Activated naive CD8-positive, alpha-beta T cell (primary cell): ENCODE data around the gene SLFN12L.
"Not testable (repeated sequence)": the region's sequence is repeated elsewhere in the genome, so short reads cannot be mapped to it uniquely, and the experiment has no call there.

Experiments used
- H3K27ac Mint-ChIP-seq: one replicate; pipeline ENCODE4 v1.8.0; 2021; ENCODE audit warnings: mixed read lengths
- H3K27me3 Mint-ChIP-seq: one replicate; pipeline ENCODE4 v1.8.0; 2021; ENCODE audit warnings: mixed read lengths
- H3K36me3 Mint-ChIP-seq: one replicate; pipeline ENCODE4 v1.8.0; 2021; ENCODE audit warnings: mixed read lengths
- H3K4me1 Mint-ChIP-seq: one replicate; pipeline ENCODE4 v1.8.0; 2021; ENCODE audit warnings: low read depth, mixed read lengths
- H3K4me3 Mint-ChIP-seq: one replicate; pipeline ENCODE4 v1.8.0; 2021; ENCODE audit warnings: mild to moderate bottlenecking, mixed read lengths
- H3K9me3 Mint-ChIP-seq: one replicate; pipeline ENCODE4 v1.8.0; 2021; ENCODE audit warnings: low read depth, mixed read lengths

SLFN12L gene

GRCh38 chr17:35554668-35555067, 17.2 kb upstream of the SLFN12L start:
- no peaks in the 10 kb centered on the region for H3K36me3 Mint-ChIP-seq
- no peak overlapping the region for H3K4me3 Mint-ChIP-seq
- no peaks in the 10 kb centered on the region for H3K27me3 Mint-ChIP-seq
- H3K27ac Mint-ChIP-seq = no peak overlapping the region
- H3K4me1 Mint-ChIP-seq = no peaks in the 10 kb centered on the region
- H3K9me3 Mint-ChIP-seq = no peaks in the 10 kb centered on the region

GRCh38 chr17:35553310-35553709, 15.8 kb upstream of the SLFN12L start:
- H3K27ac Mint-ChIP-seq = no peak overlapping the region
- no peaks in the 10 kb centered on the region for H3K27me3 Mint-ChIP-seq
- no peak overlapping the region for H3K4me3 Mint-ChIP-seq
- H3K4me1 Mint-ChIP-seq = no peaks in the 10 kb centered on the region
- H3K9me3 Mint-ChIP-seq = no peaks in the 10 kb centered on the region
- H3K36me3 Mint-ChIP-seq = peaks cover 3% of the 10 kb centered on the region

DNA sequence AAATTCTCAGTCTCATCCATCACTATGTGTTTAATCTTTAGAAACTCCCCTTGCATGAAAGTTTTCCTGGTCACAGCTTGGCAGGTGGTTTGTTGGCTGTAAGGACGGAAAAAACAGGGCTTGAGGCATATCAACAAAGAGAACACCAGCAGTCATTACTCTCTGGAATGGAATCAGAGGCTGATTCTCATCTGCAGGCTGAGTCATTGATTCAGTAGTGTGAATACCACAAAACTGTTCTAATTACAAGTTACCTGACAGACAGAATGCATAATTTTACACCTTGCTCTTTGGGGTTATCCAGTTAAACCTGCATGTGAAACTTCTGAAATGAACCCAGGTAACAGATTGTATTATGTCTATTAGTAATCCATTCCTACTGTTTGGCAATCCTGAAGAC, 11.5 kb upstream of the SLFN12L start:
- H3K4me3 Mint-ChIP-seq = no peak overlapping the region
- no peak overlapping the region for H3K27ac Mint-ChIP-seq
- no peaks in the 10 kb centered on the region for H3K9me3 Mint-ChIP-seq
- H3K4me1 Mint-ChIP-seq = peaks cover 7% of the 10 kb centered on the region
- H3K27me3 Mint-ChIP-seq = no peaks in the 10 kb centered on the region
- H3K36me3 Mint-ChIP-seq = peaks cover 3% of the 10 kb centered on the region

DNA sequence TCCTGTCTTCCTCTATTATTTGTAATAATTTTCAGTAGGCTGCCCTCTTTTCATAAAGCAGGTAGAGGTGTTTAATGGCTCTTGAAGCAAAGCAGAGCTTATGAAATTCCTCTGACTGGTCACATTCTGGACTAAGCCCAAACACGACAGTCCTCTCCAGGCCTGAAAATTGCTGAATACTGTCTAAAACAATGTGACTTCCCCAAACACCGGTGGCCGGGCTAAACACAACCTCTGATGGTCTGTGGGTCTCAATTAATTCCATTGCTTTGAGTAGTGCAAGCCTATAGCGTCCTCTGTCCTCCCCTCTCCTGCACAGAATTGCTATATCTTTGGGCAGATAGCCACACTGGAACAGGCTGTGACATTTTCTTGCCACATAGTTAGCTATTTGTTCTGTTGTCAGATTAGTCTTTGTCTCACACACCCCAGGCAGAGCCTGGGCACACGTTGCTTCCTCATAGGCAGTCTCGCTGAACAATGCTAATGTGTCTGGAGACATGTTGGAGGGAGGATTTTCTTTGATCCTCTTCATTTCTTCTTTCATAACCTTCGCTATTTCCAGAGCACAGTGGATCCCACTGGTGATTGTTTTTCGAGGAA, 10.8 kb upstream of the SLFN12L start:
- H3K9me3 Mint-ChIP-seq = no peaks in the 10 kb centered on the region
- H3K4me3 Mint-ChIP-seq = no peak overlapping the region
- H3K27ac Mint-ChIP-seq = no peak overlapping the region
- H3K27me3 Mint-ChIP-seq = no peaks in the 10 kb centered on the region
- H3K36me3 Mint-ChIP-seq = peaks cover 3% of the 10 kb centered on the region
- H3K4me1 Mint-ChIP-seq = peaks cover 14% of the 10 kb centered on the region

GRCh38 chr17:35546487-35546886, 9.0 kb upstream of the SLFN12L start:
- Mint-ChIP-seq H3K27me3 (no peaks in the 10 kb centered on the region), H3K4me1 (peaks cover 22% of the 10 kb centered on the region), H3K27ac (no peak overlapping the region), H3K4me3 (no peak overlapping the region), H3K36me3 (peaks cover 3% of the 10 kb centered on the region), H3K9me3 (no peaks in the 10 kb centered on the region)

GRCh38 chr17:35545150-35545549, 7.7 kb upstream of the SLFN12L start:
- H3K9me3 Mint-ChIP-seq = no peaks in the 10 kb centered on the region
- H3K27me3 Mint-ChIP-seq = no peaks in the 10 kb centered on the region
- H3K36me3 Mint-ChIP-seq = peaks cover 3% of the 10 kb centered on the region
- H3K4me1 Mint-ChIP-seq = peaks cover 33% of the 10 kb centered on the region
- H3K4me3 Mint-ChIP-seq = no peak overlapping the region
- no peak overlapping the region for H3K27ac Mint-ChIP-seq

DNA sequence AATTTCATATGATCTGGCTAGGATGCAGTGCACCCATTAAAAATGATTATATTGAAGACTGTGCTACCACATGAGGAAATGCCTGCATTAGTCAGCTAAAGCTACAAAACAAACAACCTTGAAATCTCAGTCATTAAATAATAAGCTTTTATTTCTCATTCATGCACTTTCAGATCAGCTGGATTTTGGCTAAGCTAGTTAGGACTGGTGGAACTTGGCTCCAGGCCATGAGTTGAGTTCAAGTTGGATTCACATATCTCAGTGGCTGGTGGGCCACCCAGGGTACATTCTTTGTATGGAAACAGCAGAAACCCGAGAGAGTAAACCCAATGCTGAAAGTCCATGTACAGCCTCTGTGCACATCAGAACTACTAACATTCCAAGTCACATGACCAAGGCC, 6.4 kb upstream of the SLFN12L start:
- Mint-ChIP-seq H3K27me3 (no peaks in the 10 kb centered on the region), H3K9me3 (no peaks in the 10 kb centered on the region), H3K4me1 (peaks cover 46% of the 10 kb centered on the region), H3K4me3 (no peak overlapping the region), H3K36me3 (peaks cover 3% of the 10 kb centered on the region), H3K27ac (no peak overlapping the region)

GRCh38 chr17:35542990-35543389, 5.5 kb upstream of the SLFN12L start:
- H3K4me3 Mint-ChIP-seq = no peak overlapping the region
- no peaks in the 10 kb centered on the region for H3K36me3 Mint-ChIP-seq
- H3K4me1 Mint-ChIP-seq = peaks cover 55% of the 10 kb centered on the region
- H3K9me3 Mint-ChIP-seq = no peaks in the 10 kb centered on the region
- H3K27ac Mint-ChIP-seq = peak overlapping the region; percentile 54
- H3K27me3 Mint-ChIP-seq = no peaks in the 10 kb centered on the region

DNA sequence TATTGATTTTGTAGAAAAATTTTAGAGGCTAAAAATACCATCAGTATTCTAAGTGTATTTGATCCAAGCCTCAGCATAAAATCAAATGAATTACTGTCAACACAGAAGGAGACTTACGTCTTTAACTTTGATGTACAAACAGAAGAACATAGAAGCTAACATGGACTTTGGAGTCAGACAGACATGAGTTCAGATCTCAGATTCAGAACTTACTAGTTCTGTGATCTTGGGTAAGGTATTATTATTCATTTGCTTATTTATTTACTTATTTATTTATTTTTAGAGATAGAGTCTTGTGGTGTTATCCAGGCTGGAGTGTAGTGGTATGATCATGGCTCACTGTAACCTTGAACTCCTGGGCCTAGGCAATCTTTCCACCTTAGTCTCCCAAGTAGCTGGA, 4.0 kb upstream of the SLFN12L start:
- Mint-ChIP-seq H3K36me3 (no peaks in the 10 kb centered on the region), H3K4me3 (peak overlapping the region; percentile 95), H3K4me1 (peaks cover 67% of the 10 kb centered on the region), H3K9me3 (no peaks in the 10 kb centered on the region), H3K27me3 (no peaks in the 10 kb centered on the region), H3K27ac (peak overlapping the region; percentile 100)

DNA sequence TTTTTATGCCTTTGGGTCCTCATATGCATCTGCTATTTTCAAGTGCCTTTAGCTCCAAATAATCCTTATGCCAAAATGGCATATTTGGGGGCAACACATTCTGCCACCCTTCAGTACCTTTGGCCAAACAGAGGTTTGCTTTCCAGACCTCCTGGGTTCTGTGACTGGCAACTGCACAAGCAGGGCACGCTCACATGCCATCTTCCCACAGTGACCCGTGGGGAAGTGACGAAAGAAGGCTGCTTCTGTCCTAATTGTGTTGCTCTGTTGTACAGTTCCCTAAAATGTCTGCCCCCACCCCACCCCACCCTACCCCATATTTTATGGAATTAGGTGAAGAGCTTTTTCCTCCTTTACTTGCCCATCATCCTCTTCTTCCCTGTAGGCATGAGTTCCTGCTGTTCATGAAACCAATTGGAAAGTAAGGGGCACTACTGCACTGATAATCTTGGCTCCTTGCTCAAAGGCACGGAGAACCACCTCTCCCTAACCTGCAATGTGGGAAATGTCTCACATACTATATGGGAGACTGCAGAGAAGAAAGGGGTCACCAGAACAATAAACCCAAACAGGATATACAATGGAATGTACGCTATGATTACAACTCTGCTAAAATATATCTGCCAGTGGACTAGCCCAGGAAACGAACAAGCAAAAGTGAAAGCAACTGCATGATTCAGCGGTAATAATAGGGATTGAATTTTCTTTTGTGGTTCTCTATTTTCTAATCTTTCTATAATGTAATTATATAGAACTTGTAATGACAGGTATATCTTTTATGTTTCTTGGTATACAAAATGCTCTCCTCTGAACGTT, 3.3 kb upstream of the SLFN12L start:
- H3K4me3 Mint-ChIP-seq = peak overlapping the region; percentile 95
- peak overlapping the region; percentile 100 for H3K27ac Mint-ChIP-seq
- peaks cover 72% of the 10 kb centered on the region for H3K4me1 Mint-ChIP-seq
- no peaks in the 10 kb centered on the region for H3K36me3 Mint-ChIP-seq
- no peaks in the 10 kb centered on the region for H3K9me3 Mint-ChIP-seq
- H3K27me3 Mint-ChIP-seq = no peaks in the 10 kb centered on the region

- Mint-ChIP-seq H3K27ac (peak overlapping the region; percentile 100), H3K36me3 (no peaks in the 10 kb centered on the region), H3K9me3 (no peaks in the 10 kb centered on the region), H3K27me3 (no peaks in the 10 kb centered on the region), H3K4me1 (peaks cover 72% of the 10 kb centered on the region), H3K4me3 (peak overlapping the region; percentile 95)
Measured at GRCh38 chr17:35539659-35540026, 2.2 kb upstream of the SLFN12L start.

DNA sequence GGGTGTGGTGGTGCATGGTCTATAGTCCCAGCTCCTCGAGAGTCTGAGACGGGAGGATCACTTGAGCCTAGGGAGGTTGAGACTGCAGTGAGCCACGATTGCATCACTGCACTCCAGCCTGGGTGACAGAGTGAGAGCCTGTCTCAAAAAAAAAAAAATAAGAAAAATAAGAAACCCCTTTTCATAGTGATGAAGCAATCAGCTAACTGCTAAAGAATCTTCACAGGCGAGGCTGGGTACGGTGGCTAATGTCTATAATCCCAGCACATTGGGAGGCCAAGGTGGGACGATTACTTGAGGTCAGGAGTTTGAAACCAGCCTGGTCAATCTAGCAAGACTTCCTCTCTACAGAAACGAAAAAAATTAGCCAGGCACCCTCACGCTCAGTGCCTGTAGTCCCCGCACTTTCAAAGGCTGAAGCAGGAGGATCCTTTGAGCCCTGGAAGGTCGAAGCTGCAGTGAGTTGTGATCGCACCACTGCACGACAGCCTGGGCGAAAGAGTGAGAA, 760 bp downstream of the SLFN12L start:
- Mint-ChIP-seq H3K4me3 (peak overlapping the region; percentile 87), H3K27me3 (no peaks in the 10 kb centered on the region), H3K36me3 (peaks cover 4% of the 10 kb centered on the region), H3K4me1 (peaks cover 78% of the 10 kb centered on the region), H3K27ac (peak overlapping the region; percentile 100), H3K9me3 (no peaks in the 10 kb centered on the region)

GRCh38 chr17:35535406-35535805, 2.1 kb downstream of the SLFN12L start:
- H3K9me3 Mint-ChIP-seq, H3K36me3 Mint-ChIP-seq, H3K27me3 Mint-ChIP-seq: not testable (repeated sequence)
- Mint-ChIP-seq H3K4me3 (peak overlapping the region; percentile 87), H3K27ac (peak overlapping the region; percentile 100), H3K4me1 (peaks cover 77% of the 10 kb centered on the region)

GRCh38 chr17:35534576-35535093, 2.8 kb downstream of the SLFN12L start:
- Mint-ChIP-seq H3K4me1 (peaks cover 74% of the 10 kb centered on the region), H3K9me3 (no peaks in the 10 kb centered on the region), H3K27me3 (no peaks in the 10 kb centered on the region), H3K27ac (peak overlapping the region; percentile 100), H3K4me3 (peak overlapping the region; percentile 87), H3K36me3 (peaks cover 4% of the 10 kb centered on the region)

DNA sequence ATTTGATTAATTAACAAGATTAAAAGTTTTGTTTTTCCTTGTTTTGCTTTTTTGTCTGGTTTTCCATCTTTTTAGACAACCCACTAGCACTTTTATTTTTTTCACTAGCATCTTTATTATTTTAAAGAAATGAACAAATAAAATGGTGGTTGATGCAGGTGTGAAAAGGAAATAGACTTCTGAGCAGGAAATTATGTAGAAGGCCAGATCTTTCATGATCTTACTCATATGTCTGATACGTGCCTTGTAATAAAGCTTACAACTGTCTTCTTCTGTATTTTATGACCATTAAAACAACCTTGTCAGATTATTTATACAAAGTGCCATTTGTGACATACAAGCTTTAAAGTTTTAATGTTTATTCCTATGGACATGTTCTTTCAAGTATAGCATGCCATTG, 6.3 kb downstream of the SLFN12L start:
- Mint-ChIP-seq H3K27ac (peak overlapping the region; percentile 56), H3K4me3 (peak overlapping the region; percentile 78), H3K9me3 (no peaks in the 10 kb centered on the region), H3K27me3 (no peaks in the 10 kb centered on the region), H3K36me3 (peaks cover 17% of the 10 kb centered on the region), H3K4me1 (peaks cover 76% of the 10 kb centered on the region)
